ENCODE results near the gene SFMBT1. TPM values are rescaled to one million over a fixed set of nuclear protein-coding genes. Genes with fewer than 3 reads are reported as not detected.

SFMBT1 gene
- total and polyA plus RNA-seq, 2 of the 8 experiments (the other 6 are each of a cell fraction or from before 2014, with no cell fraction given): 8.1 to 16.8 TPM

DNA sequence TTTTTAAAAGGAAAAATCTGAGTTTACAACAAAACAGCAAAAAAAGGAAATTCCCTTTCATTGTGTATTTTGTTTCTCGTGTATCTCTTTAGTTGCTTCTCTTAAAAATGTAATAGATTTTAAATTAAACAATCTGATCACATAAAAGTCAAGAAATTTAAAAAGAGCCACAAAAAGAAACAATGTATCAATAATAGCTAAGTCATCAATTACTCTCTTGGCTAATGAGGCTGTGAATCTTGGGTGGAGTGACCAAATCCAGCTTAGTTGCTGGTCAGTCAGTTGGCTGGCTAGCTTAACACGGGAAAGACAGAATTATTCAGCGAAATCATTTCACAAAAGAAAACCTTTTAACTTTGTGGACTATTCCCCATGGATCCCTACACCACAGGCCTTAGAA, 3.2 kb downstream of the SFMBT1 start:
- FAIRE-seq (no peak), DNase-seq (ENCODE audit: low read depth in 1 of 2, low spot score in 2 of 2) (no peak)
- no peak overlapping the region for H2BK15ac ChIP-seq (ENCODE audit: low read length)
- no peaks in the 10 kb centered on the region for H4K20me1 ChIP-seq (replicated peaks in 1 of 2; ENCODE audit: control insufficient read depth in 1 of 2, insufficient read depth in 2 of 2, low read length in 2 of 2)
- H3K9me3 ChIP-seq (ENCODE audit: insufficient read depth in 2 of 2, low read depth in 1 of 2, low read length in 1 of 2): no peaks in the 10 kb centered on the region
- no peak overlapping the region for H3K4me2 ChIP-seq (ENCODE audit: insufficient read depth in 1 of 2, low read depth in 2 of 2, low read length in 2 of 2)
- POLR2A ChIA-PET (ENCODE audit: partially characterized antibody): no interaction called here
- CTCF ChIA-PET (ENCODE audit: partially characterized antibody): interaction anchor here (0.7 to 1.3 kb wide), 4 partner anchors 9 to 73 kb away, joined by 3 read pairs; no protein-coding TSS in a partner anchor
- no peaks in the 10 kb centered on the region; a peak in 1 of 8 replicates for H3K36me3 ChIP-seq (ENCODE audit: control insufficient read depth in 2 of 4, insufficient read depth in 4 of 4, low read length in 3 of 4)
- no peak overlapping the region for H3K23ac ChIP-seq (ENCODE audit: insufficient read length)
- peaks cover 4% of the 10 kb centered on the region; the same call in 1 of the 2 replicates for H3K79me1 ChIP-seq (ENCODE audit: low read depth, low read length)
- H3K4me3 ChIP-seq (ENCODE audit: extremely low read depth in 1 of 4, insufficient read depth in 2 of 4, low read depth in 3 of 4, low read length in 4 of 4): no peak overlapping the region
- no peak overlapping the region for H3K27ac ChIP-seq (ENCODE audit: low read depth, low read length)
- H2BK20ac ChIP-seq (ENCODE audit: low read length): no peak overlapping the region
- H2BK12ac ChIP-seq (ENCODE audit: low read depth, low read length): no peak overlapping the region
- no peak overlapping the region for H2BK120ac ChIP-seq (replicated peaks; ENCODE audit: low read depth, low read length)
- peaks cover 0 to 18% (median 6%) of the 10 kb centered on the region in 4 experiments; a peak in 5 of 7 replicates for H3K27me3 ChIP-seq (replicated peaks in 1 of 4; ENCODE audit: control insufficient read depth in 3 of 4, extremely low read depth in 1 of 4, insufficient read depth in 3 of 4, low read length in 3 of 4)
- no peak overlapping the region for H3K18ac ChIP-seq (ENCODE audit: extremely low read depth, low read length)
- no peak overlapping the region for H3K9ac ChIP-seq (replicated peaks in 1 of 4; ENCODE audit: extremely low read depth in 1 of 4, low read depth in 3 of 4, low read length in 3 of 4)
- H2BK5ac ChIP-seq (ENCODE audit: low read depth, low read length): no peak overlapping the region
- H4K91ac ChIP-seq (replicated peaks; ENCODE audit: insufficient read length, low read length): no peak overlapping the region
- no peak overlapping the region for H2AK5ac ChIP-seq (ENCODE audit: low read depth, low read length)
- H2AFZ ChIP-seq (ENCODE audit: low read length): no peak overlapping the region
- H4K8ac ChIP-seq (ENCODE audit: extremely low read depth, insufficient read depth, low read length): no peak overlapping the region
- peaks cover 0 to 55% of the 10 kb centered on the region in 2 experiments; a peak in 2 of 4 replicates for H3K79me2 ChIP-seq (ENCODE audit: control insufficient read depth in 1 of 2, insufficient read depth in 2 of 2, low read length in 2 of 2)
- no peak overlapping the region for H3K14ac ChIP-seq (ENCODE audit: insufficient read length)
- H3K23me2 ChIP-seq (ENCODE audit: low read depth, low read length): peaks cover 4% of the 10 kb centered on the region; the same call in 1 of the 2 replicates
- peaks cover 2 to 8% (median 5%) of the 10 kb centered on the region in 4 experiments; a peak in 6 of 7 replicates for H3K4me1 ChIP-seq (replicated peaks in 1 of 4; ENCODE audit: control insufficient read depth in 3 of 4, insufficient read depth in 4 of 4, low read length in 3 of 4)
- no peak overlapping the region for H4K5ac ChIP-seq (ENCODE audit: insufficient read length, low read depth, low read length)
- H3K4ac ChIP-seq (replicated peaks; ENCODE audit: insufficient read length, low read depth, low read length): no peak overlapping the region
- no peak overlapping the region for H3K56ac ChIP-seq (replicated peaks; ENCODE audit: insufficient read length, low read depth, low read length)
- 91% methylated on average over 3 of the region's 3 CpGs; no CpG with 5 or more reads in 1 of the 2 experiments for WGBS, 2 experiments (ENCODE audit: extremely low coverage in 1 of 2, insufficient coverage in 1 of 2, insufficient read length in 1 of 2, insufficient replicate concordance in 2 of 2, low coverage in 1 of 2, low lambda C conversion rate in 2 of 2, missing lambda C conversion rate in 1 of 2)
- TF ChIP-seq CREB1 (IDR thresholded peaks at IDR 0.05) (no peak), MAFK (IDR thresholded peaks at IDR 0.05; ENCODE audit: low read depth, low read length) (no peak; the same call in 1 of the 2 replicates), SIRT6 (IDR thresholded peaks at IDR 0.05; ENCODE audit: low read length) (no peak), TBP (IDR thresholded peaks at IDR 0.05; ENCODE audit: low read depth, low read length) (no peak), HDAC2 (IDR thresholded peaks at IDR 0.05; ENCODE audit: borderline replicate concordance in 1 of 2, low read depth in 2 of 2, low read length in 2 of 2) (no peak), RAD21 (IDR thresholded peaks at IDR 0.05 in 1 of 2, conservative IDR thresholded peaks at IDR 0.05 in 1 of 2; ENCODE audit: low read depth in 2 of 2, low read length in 2 of 2) (no peak), SUZ12 (IDR thresholded peaks at IDR 0.05; ENCODE audit: low read length) (no peak), CBX5 (IDR thresholded peaks at IDR 0.05; ENCODE audit: low read depth, low read length) (no peak), POLR2A (IDR thresholded peaks at IDR 0.05; ENCODE audit: control extremely low read depth in 1 of 2, low read depth in 2 of 2, low read length in 2 of 2) (no peak), GABPA (IDR thresholded peaks at IDR 0.05; ENCODE audit: borderline replicate concordance, insufficient read depth, low read length) (no peak), SIN3A (conservative IDR thresholded peaks at IDR 0.05 in 1 of 2, IDR thresholded peaks at IDR 0.05 in 1 of 2; ENCODE audit: low read depth in 1 of 2, low read length in 2 of 2) (no peak), TAF1 (IDR thresholded peaks at IDR 0.05; ENCODE audit: low read depth, low read length) (no peak), SIX5 (IDR thresholded peaks at IDR 0.05; ENCODE audit: low read depth, low read length) (no peak)
- TF ChIP-seq, protein P1, sequence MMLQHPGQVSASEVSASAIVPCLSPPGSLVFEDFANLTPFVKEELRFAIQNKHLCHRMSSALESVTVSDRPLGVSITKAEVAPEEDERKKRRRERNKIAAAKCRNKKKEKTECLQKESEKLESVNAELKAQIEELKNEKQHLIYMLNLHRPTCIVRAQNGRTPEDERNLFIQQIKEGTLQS (IDR thresholded peaks at IDR 0.05; ENCODE audit: insufficient read depth, low read depth, low read length): no peak
